Stomach (tissue), 9 donors: ENCODE data around the gene LHX1. TPM values are rescaled to one million over a fixed set of nuclear protein-coding genes. Genes with fewer than 3 reads are reported as not detected.

Source experiments
- DNase-seq, 2 donors: peaks; one replicate each; pipeline versions ENCODE4 v3.0.0 to v3.0.0-alpha.2; 2013 to 2019
- H3K27ac ChIP-seq, 5 donors: fragments of 200-600 bp in 4 of 5; sonication (generic) in 4 of 5; one replicate each; pipeline ENCODE4 v1.5.1; 2013 to 2019; ENCODE audit warnings: mild to moderate bottlenecking in 1 of 5, moderate library complexity in 1 of 5
- H3K27me3 ChIP-seq, 3 donors: fragments of 200-600 bp; sonication (generic); one replicate each; pipeline ENCODE4 v1.5.1; 2017 to 2019; ENCODE audit warnings: mixed run types in 1 of 3
- H3K36me3 ChIP-seq, 4 donors: fragments of 200-600 bp; sonication (generic); 1 replicate in 3 of 4; 2 replicates in 1 of 4; pipeline ENCODE4 v1.5.1; 2016 to 2019
- H3K4me1 ChIP-seq, 4 donors: fragments of 200-600 bp; sonication (generic); one replicate each; pipeline ENCODE4 v1.5.1; 2016 to 2019
- H3K4me3 ChIP-seq, 4 donors: fragments of 200-600 bp; sonication (generic) in 3 of 4; one replicate each; pipeline ENCODE4 v1.5.1; 2016 to 2019; ENCODE audit warnings: mild to moderate bottlenecking in 1 of 4
- H3K9me3 ChIP-seq, 4 donors: fragments of 200-600 bp; sonication (generic); one replicate each; pipeline ENCODE4 v1.5.1; 2016 to 2019
- EP300 ChIP-seq: sonication (generic); formaldehyde crosslinking; IDR thresholded peaks from one replicate; pipeline ENCODE4 v1.6.1; 2017; ENCODE audit warnings: antibody characterized with exemption
- POLR2A ChIP-seq, 4 donors: fragments of 450-650 bp; IDR thresholded peaks; one replicate each; pipeline ENCODE4 v1.6.1; 2016; ENCODE audit warnings: antibody characterized with exemption in 4 of 4, control low read depth in 2 of 4, mild to moderate bottlenecking in 1 of 4, moderate library complexity in 1 of 4
- POLR2AphosphoS5 ChIP-seq, 3 donors: sonication (generic); formaldehyde crosslinking; IDR thresholded peaks; one replicate each; pipeline ENCODE4 v1.6.1; 2016; ENCODE audit warnings: antibody characterized with exemption in 3 of 3
- WGBS, 5 donors: extraction: QIAGEN DNeasy Blood & Tissue Kit in 3 of 5; methylation state at CpG; one replicate each; pipeline versions ENCODE4 v1.1.5 to v1.1.7; 2013 to 2018; 5-methylcytosine and 5-hydroxymethylcytosine counted together
- intact Hi-C: fragments of 100-400 bp; cut with DNase I; formaldehyde crosslinking; loops from one replicate; pipeline ENCODE4 v1.15.1; 2023; ENCODE audit warnings: low total_unique reads
- polyA plus RNA-seq, 3 donors: library from polyadenylated mRNA; stranded (reverse); fragments of 200-250 nt; gene quantifications; one replicate each; pipeline ENCODE4 v1.2.3, GENCODE V29; 2013
- total RNA-seq, 5 donors: library from RNA; depleted of rRNA; stranded (reverse); fragments of >200 nt; gene quantifications; one replicate each; pipeline versions ENCODE4 v1.1.0 to v1.2.3, GENCODE V29; 2014 to 2016
- TF ChIP-seq, protein P1 (sequence below), 7 experiments: fragments of 450-650 bp in 4 of 7; fragments of 200-600 bp in 3 of 7; sonication (generic) in 3 of 7; IDR thresholded peaks; one replicate each; pipeline ENCODE4 v1.5.1; 2016 to 2019; ENCODE audit warnings: antibody characterized with exemption in 7 of 7, control low read depth in 2 of 7, mild to moderate bottlenecking in 1 of 7
- donor health status: healthy with polysubstance abuse.
- donor health status: Bipolar disorder and iron deficiency.
- donor health status: healthy.

Gene LHX1
- total and polyA plus RNA-seq, 8 donors, result not detected

GRCh38 chr17:36932383-36932693, 4.9 kb upstream of the LHX1 start:
- 3 to 7% (median 5%) methylated on average over 14 to 16 of the region's 16 CpGs for WGBS, 5 donors
- Histone ChIP-seq H3K9me3 (no peaks in the 10 kb centered on the region), H3K36me3 (no peaks in the 10 kb centered on the region), H3K27ac (no peak overlapping the region), H3K4me3 (peak overlapping the region; percentile 3 to 39 (median 22)), H3K27me3 (peaks cover 70 to 100% (median 100%) of the 10 kb centered on the region in 3 donors), H3K4me1 (peaks cover 59 to 69% (median 63%) of the 10 kb centered on the region in 4 donors)
- DNase-seq, result no peak
- TF ChIP-seq POLR2A (IDR thresholded peaks at IDR 0.05), result no peak
- TF ChIP-seq EP300, result no peak
- TF ChIP-seq, protein P1, sequence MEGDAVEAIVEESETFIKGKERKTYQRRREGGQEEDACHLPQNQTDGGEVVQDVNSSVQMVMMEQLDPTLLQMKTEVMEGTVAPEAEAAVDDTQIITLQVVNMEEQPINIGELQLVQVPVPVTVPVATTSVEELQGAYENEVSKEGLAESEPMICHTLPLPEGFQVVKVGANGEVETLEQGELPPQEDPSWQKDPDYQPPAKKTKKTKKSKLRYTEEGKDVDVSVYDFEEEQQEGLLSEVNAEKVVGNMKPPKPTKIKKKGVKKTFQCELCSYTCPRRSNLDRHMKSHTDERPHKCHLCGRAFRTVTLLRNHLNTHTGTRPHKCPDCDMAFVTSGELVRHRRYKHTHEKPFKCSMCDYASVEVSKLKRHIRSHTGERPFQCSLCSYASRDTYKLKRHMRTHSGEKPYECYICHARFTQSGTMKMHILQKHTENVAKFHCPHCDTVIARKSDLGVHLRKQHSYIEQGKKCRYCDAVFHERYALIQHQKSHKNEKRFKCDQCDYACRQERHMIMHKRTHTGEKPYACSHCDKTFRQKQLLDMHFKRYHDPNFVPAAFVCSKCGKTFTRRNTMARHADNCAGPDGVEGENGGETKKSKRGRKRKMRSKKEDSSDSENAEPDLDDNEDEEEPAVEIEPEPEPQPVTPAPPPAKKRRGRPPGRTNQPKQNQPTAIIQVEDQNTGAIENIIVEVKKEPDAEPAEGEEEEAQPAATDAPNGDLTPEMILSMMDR (IDR thresholded peaks at IDR 0.05), result no peak
- TF ChIP-seq POLR2AphosphoS5 (IDR thresholded peaks at IDR 0.05), result no peak
- intact Hi-C loops, result no loop called here

DNA sequence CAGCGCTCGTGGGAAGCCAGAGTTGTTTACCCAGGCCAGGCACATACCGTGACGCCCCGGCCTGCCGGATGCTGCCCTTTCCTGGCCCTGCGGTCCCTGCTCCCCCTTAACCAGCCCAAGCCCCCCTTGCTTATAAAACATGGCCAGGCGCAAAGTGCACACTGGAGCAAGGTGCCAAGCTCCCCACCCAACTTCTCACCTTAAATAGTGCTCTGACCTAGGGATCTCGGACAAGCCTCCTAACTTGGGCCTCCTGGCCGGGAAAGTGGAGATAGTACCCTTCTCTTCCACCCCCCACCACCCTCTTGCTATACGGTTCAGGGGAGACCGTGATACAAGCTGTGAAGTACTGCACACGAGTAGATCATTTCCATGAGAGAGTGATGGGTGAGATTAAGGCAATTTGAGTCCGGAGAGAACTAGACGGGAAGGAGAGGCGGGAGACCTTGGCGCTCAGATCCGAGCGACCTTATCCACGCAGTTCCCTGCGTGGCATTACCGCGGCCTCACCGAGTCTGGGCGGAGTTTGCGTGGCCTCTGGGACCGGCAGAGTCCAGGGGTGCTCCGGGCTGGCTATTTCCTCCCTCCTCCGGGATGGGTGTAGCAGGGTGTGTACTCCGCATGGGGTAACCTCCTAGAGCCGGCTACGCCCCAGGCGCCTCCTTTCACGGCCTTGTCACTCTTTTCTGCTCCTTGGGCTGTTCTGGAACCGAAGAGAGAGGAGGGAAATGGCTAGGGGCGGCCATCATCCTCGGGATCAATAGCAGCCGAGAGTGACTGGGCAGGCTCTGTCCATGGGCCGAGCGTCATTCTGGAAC, 4.4 kb upstream of the LHX1 start:
- Histone ChIP-seq H3K4me1 (peaks cover 64 to 74% (median 68%) of the 10 kb centered on the region in 4 donors), H3K9me3 (no peaks in the 10 kb centered on the region), H3K27me3 (peaks cover 75 to 100% (median 100%) of the 10 kb centered on the region in 3 donors), H3K4me3 (peak overlapping the region in 1 of 4 donors; percentile 39), H3K27ac (no peak overlapping the region), H3K36me3 (no peaks in the 10 kb centered on the region)
- WGBS, 5 donors, result 5 to 9% (median 5%) methylated on average over 30 to 40 of the region's 40 CpGs
- TF ChIP-seq POLR2A (IDR thresholded peaks at IDR 0.05), result no peak
- no peak for TF ChIP-seq POLR2AphosphoS5 (IDR thresholded peaks at IDR 0.05)
- TF ChIP-seq EP300, result no peak
- TF ChIP-seq, protein P1 (IDR thresholded peaks at IDR 0.05), result no peak
- no peak for DNase-seq
- intact Hi-C loops, result no loop called here

GRCh38 chr17:36933512-36934143, 3.6 kb upstream of the LHX1 start:
- intact Hi-C loops, result no loop called here
- H3K4me3 ChIP-seq, result peak overlapping the region in 2 of 4 donors; percentile 23 to 39
- H3K27me3 ChIP-seq, result peaks cover 80 to 100% (median 100%) of the 10 kb centered on the region in 3 donors
- H3K9me3 ChIP-seq, result no peaks in the 10 kb centered on the region
- WGBS, 5 donors, result 7 to 14% (median 11%) methylated on average over 23 of the region's 23 CpGs
- no peak overlapping the region for H3K27ac ChIP-seq
- H3K4me1 ChIP-seq, result peaks cover 72 to 74% (median 73%) of the 10 kb centered on the region in 4 donors
- no peaks in the 10 kb centered on the region for H3K36me3 ChIP-seq
- DNase-seq, result no peak
- no peak for TF ChIP-seq EP300
- no peak for TF ChIP-seq POLR2A (IDR thresholded peaks at IDR 0.05)
- no peak for TF ChIP-seq POLR2AphosphoS5 (IDR thresholded peaks at IDR 0.05)
- TF ChIP-seq, protein P1 (IDR thresholded peaks at IDR 0.05), result no peak

GRCh38 chr17:36934144-36934691, 3.1 kb upstream of the LHX1 start:
- H3K27me3 ChIP-seq, result peaks cover 80 to 100% (median 100%) of the 10 kb centered on the region in 3 donors
- intact Hi-C loops, result no loop called here
- WGBS, 5 donors, result 5 to 7% (median 6%) methylated on average over 12 to 26 of the region's 26 CpGs
- H3K9me3 ChIP-seq, result no peaks in the 10 kb centered on the region
- no peak for DNase-seq
- no peak for TF ChIP-seq EP300
- no peak for TF ChIP-seq POLR2A (IDR thresholded peaks at IDR 0.05)
- no peak for TF ChIP-seq POLR2AphosphoS5 (IDR thresholded peaks at IDR 0.05)
- TF ChIP-seq, protein P1 (IDR thresholded peaks at IDR 0.05), result no peak
- H3K36me3 ChIP-seq, result no peaks in the 10 kb centered on the region
- peaks cover 74 to 80% (median 78%) of the 10 kb centered on the region in 4 donors for H3K4me1 ChIP-seq
- H3K27ac ChIP-seq, result no peak overlapping the region
- peak overlapping the region in 3 of 4 donors; percentile 12 to 39 (median 23) for H3K4me3 ChIP-seq
